LoVo (cell line): ENCODE results near the gene PPP1R10.

Experiments
- DNase-seq: peaks from one replicate; pipeline ENCODE4 v3.0.0-alpha.2; 2016; ENCODE audit warnings: low spot score

Gene PPP1R10

DNA sequence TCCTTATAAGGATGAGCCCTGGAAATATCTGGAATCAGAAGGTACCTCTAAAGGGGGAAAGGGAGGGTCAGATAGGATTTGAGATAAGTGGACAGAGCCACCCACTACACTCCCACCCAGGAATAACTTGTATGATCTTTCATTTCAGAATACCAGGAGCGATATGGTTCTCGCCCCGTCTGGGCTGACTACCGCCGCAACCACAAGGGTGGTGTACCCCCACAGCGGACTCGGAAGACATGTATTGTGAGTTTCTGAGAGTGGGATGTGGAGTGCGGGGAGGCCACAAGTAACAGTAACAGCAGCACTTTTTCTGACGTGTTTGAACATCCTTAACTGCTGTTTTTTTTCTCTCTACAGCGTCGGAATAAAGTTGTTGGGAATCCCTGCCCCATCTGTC is 2.5 kb upstream of the PPP1R10 start:
- DNase-seq = no peak

GRCh38 chr6:30618270-30618797 is 1.3 kb upstream of the PPP1R10 start:
- peak; percentile 45 for DNase-seq

DNA sequence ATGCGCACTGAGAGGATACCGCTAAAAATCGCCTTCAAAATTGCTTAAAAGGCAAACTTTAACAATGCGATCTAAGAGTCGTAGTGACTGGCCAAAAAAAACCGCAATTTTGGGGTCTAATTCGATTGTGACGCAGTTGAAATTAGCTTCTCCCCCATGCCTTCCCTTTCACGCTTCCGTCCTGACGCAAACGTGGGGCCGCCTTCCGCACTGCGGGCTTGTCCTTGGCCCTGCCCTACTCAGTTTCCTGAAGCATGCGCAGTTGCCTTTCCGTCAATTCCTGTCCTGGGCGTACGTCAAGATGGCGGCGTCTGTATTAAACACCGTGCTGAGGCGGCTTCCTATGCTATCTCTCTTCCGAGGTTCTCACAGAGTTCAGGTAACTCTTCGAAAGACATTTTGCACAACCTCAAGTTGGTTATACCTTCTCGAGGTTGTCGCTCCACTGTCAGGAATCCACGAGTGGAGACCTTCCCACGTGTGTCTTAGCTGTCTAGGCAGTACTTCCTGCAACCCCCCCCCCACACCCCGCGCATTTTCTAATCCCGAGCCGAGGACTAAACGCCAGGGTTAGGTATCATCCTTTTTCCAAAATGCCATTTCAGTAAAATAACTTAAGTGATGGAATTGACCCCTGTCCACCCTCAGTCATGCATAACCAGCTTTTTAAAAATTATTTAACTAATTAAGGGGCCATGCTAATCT is 674 bp upstream of the PPP1R10 start, which contains the start of gene MRPS18B:
Gene MRPS18B, plus strand, starts transcription at position 276 of the 705 bp plus-strand sequence. Its CDS starts 26 bp downstream, at position 302.
- DNase-seq = peak; percentile 98

DNA sequence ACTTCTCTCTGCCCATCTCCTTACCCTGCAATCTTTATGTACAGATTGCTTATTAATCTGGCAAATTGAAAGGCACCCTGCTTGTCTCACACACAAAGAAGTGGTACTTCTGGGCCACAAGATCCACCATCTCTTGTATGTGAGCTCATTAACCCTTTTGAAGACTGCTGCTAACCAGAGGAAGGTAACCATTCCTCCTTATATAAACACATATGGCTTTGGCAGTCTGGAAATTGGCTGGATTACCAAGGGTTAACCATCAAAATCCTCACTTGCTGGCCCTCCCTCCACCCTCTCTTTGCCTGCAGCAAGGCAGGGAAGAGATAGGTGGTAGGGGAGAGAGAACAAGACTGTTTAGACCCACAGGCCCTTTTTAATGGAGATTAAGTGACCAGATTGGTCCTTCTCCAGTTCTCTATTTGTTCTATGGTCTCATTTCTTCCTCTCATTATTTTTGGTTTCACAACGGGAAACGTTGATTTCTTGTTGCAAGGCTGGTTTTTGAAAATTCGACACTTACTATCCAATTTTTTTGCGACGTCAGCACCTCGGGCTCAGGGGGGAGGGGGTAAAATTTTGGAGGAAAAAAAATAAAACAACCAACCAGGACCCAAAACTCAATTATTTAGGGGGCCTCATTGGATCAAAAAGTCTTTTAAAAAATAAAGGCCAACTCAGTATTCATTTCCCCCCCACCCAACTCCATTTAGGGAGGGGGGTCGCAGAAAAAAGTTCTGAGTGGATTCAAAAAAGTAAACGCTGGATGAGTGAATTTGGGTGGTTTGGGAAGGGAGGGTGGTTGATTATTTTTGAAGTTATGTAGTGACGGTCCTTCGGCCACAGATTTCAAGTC is 859 bp downstream of the PPP1R10 start:
- peak; percentile 63 for DNase-seq

GRCh38 chr6:30615219-30615957 is 1.7 kb downstream of the PPP1R10 start:
- DNase-seq = peak; percentile 64

- DNase-seq = peak; percentile 88
Observed at GRCh38 chr6:30614843-30615218, 2.2 kb downstream of the PPP1R10 start.

DNA sequence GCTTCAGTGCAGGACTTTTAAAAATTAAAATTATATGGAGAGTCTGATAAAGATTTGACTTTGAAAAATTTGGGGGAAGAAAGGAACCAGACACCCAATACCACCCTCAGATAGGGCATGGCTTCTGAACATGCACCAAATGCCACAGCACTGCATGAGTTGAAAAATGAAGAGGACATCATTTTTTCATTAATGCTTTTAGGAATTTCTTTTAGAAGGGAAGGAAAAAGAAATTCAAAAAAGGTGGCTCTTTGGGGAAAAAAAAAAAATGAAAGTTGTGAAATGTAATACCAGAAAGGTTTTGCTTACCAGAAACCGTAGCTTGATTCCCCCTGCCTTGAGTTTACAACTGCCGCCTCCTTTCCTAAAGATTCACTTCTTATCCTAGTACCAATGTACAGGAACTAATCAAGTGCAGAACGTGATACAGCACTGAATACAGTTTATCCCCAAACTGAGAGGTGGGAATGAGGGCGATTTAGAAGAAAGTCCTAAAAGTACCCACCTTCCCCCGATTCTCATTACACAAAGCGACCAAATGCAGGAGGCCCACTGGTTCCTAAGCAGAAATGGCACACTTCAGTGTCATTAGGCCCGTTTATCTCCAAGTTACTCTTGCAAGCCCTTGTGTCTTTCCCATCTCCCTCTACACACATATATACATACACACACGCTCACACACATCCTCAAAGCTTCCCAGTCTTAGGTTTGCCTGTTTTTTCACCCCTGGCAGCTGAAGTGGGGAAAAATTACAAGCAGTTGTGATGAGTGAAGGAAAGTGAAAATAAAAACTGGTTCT is 2.8 kb downstream of the PPP1R10 start:
- no peak for DNase-seq

DNA sequence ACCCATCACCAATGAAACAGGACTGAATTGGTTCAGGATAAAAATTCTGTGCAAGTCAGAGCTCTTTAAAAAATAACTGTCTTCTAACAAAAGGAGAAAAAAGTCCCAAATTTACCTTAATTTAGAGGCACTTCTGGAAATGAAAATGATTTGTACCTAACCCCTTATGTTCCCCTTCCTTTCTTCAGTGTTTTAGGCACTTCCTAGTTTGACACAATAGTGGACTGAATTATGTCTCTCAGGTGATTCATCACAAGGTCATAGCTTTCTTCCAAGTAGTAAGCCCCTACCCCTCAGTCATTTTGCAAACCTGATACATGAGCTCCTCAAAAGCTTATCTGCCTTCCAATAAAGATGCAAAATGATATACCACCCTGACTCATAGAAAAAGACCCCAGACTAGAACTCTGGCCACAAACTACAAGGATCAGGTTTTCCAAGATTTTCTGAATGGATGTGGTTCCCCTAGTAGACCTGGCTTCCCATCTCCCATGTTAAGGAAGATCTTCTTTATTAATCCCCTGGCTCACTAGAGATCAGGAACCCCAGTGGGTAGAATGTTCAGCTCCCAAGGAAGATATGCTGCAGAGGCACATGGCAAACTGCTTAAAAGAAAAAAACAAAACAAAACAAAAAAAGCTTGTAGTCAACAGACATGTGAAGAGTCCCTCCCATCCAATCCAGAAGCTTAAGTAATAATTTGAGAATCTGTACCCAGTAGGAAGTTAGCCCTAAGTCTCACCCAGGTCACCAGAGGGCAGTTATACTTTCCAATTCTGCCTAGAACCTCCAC is 3.6 kb downstream of the PPP1R10 start:
- no peak for DNase-seq

DNA sequence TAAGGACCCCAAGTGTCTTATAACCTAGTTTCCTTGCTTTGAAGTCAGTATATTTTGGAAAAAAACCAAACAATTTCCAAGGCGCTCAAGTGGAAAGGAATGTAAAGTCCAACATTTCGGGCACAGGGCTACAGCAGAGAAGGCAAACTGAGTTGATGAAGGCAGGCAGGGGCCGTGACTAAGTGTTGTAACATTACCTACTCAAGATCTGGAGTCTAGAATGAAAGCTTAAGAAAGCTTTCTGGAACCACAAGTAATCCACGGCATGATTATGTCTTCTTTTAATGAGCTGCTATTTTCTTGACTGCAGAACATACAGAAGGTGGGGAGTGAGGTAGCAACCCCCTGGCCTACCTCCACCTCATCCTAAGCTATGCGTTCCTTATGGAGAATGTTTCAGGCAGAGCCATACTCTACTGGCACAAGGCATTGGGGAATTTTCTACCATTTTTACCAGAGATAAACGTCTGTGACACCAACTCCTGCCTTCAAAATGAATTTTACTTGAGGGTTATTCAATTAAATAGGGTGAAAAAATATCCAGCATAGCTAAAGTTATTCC is 4.3 kb downstream of the PPP1R10 start:
- no peak for DNase-seq

GRCh38 chr6:30612213-30612612 is 4.8 kb downstream of the PPP1R10 start:
- no peak for DNase-seq

DNA sequence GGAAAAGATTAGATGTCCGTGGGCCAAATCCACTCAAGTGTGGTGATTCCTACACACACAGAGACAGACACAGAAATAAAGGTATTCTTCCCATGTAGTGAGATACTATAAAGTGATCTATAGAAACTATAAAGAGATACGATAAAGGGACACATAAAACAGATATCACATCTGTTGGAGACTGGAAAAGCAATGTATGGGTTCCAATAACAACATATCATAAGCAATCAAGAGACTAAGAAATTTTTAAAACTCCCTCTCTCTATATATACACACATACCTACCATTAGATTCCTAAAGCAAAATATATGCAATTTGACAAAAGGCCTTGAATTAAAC is 5.2 kb downstream of the PPP1R10 start:
- DNase-seq = no peak

DNA sequence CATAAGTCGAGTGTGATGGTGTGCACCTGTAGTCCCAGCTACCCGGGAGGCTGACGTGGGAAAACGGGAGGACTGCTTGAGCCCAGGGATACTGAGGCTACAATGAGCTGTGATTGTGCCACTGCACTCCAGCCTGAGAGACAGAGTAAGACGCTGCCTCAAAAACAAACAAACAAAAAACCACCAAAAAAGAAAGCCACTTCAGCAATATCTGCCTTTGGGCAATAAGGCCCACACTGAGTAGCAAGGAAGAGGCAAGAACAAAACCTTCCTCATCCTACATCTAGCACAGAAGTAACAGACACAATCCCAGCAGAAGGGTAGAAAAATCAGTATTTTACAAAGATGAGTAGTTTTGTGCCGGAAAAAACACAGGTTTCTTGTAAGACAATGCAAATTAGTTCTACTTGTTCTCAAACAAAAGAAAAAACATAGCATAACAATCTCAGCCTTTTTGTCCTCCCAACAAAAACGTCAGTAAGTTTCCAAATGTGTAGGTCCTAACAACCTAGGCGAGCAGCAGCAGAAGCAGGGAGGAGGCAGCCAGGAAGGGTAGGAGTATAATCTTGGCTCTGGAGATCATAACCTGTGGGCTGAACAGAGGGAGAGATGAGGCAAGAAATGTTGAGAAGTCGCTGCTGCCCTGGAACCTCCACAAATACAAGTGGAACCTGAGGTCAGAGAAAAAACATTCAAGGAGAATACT is 5.7 kb downstream of the PPP1R10 start:
- DNase-seq = no peak

DNA sequence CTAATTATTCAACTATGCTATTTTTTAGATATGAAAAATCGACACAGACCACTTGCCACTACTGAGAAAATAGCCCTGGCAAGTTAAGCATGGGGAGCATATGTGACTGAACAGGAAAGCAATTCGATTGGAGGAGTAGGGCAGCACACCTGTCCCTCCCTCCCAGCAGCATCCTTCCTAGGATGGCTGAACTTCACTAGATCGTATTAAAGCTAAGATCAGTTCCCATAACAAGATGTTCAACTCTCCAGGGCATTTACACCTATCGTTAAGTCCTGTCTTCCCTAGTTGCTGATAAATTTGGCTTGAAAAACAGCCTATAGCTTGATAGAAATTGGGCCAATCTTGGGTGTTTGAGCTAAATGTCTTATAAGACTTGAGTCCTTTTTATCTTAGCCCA is 7.0 kb downstream of the PPP1R10 start:
- DNase-seq = no peak

DNA sequence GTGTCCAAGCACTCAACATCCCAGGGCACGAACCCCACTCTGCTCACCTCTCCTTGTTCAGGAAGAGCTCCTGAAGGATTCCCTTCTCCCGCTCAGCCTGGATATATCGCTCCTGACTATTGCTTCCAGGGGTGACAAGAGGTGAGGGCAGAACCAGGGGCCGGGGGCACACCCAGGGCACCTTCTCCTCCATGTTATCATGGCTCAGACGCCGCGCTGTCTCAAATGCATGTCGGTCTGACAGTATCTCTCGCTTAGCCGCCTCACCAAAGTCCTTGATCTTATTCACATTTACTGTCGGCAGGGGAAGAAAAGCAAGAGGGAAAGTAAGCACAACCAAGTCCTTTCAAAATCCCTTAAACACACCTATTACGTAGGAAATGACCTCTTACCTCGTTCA is 13.1 kb downstream of the PPP1R10 start:
- DNase-seq = no peak

DNA sequence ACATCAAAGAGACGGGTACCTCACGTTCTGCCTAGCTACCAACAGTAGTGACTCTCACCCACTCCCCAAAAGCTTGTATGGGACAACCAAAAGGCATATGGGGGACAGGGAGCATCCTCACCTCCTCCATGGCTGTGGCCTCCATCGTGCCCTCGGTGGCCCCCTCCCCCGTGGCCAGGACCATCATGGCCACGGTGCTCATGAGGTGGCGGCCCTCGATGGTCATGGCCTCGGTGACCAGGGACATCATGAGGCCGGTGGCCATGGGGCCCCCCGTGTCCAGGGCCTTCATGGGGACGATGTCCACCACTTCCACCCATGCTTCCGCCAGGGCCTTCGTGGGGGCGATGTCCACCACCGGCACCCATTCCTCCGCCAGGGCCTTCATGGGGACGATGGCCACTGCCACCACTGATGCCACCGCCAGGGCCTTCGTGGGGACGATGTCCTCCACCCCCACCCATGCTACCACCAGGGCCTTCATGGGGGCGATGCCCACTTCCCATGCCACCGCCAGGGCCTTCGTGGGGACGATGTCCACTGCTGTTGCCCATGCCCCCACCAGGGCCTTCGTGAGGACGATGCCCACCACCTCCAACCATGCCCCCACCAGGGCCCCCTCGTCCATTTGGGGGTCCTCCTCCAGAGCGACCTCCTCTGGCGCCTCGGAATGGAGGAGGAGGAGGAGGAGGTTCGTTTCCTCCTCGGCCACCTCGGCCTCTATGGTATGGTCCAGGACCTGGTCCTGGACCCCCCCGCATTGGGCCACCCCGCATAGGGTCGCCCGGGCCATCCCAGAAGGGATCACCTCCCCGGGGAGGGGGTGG is 15.0 kb downstream of the PPP1R10 start:
- no peak for DNase-seq

- no peak for DNase-seq
Observed at GRCh38 chr6:30601436-30601814, 15.6 kb downstream of the PPP1R10 start.

DNA sequence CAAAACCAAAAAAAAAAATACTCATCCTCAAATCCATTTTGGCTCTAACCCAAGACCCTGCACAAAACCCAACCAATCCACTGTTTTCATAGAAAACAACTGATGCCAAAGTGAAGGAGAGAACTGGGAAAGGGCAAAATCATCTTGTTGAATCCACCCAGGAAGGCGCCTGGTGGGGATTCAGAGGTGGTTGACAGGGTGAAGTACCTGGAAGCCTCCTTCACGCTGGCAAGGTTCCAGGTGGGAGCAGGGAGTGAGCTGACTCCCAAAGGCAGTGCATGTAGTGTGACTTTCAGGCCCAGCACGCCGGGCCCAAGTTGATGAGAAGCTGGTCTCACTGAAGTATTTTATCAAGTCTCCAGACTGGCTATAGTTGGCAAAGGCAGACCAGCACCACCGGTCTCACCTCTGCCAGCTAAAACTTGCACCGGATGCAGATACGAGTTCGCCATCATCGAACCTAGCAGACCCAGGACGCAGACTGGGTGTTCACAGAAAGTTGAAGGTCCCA is 16.5 kb downstream of the PPP1R10 start:
- DNase-seq = no peak

GRCh38 chr6:30599625-30600324 is 17.3 kb downstream of the PPP1R10 start:
- DNase-seq = no peak
